Measurements from ENCODE around the gene CNNM1.

DNA sequence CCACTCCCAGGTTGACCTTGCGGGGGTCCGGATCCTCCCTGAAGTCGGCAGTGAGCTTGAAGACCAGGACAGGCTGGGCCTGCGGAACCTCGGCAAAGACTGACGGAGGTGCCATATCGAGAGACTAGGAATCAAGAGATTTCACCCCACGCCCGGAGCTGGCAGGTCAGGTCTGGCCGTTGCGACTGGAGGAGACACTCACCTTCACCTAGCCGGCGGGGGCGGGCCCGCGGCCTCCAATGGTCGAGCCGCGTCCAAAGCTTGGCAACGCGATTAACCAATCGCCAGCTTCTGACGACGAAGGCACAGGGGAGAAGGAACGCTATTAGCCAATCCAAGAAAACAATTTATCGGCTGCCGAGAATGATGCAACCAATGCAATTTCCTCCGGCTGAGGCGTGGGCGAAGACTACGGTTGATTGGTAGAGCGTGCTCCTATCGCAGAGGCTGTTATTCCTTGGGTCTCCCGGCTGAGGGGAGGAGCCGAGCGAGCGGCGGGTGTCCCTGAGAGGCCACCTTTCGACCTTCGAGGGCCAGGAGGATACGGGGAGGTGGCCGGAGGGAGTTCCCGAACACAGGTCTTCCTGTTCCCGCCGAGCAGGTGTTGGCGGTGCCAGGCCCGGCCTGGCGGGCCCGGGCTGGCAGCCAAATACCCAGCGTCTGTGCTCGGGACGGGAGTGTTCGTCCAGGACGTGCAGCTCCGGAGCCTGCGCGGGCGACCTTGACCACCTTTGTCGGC, 101.5 kb downstream of the CNNM1 start, which contains the start of gene GOT1:
- TF ChIP-seq MYC (IDR thresholded peaks at IDR 0.05; ENCODE audit: low read depth, low read length) (peak; percentile 81), MYC (CRISPR knock-in tag; IDR thresholded peaks at IDR 0.05; ENCODE audit: borderline replicate concordance, low read depth) (no peak), EP300 (IDR thresholded peaks at IDR 0.05; ENCODE audit: low read length) (peak; percentile 65), CHCHD3 (CRISPR knock-in tag; IDR thresholded peaks at IDR 0.05) (no peak), BCOR (IDR thresholded peaks at IDR 0.05) (no peak), SMAD1 (IDR thresholded peaks at IDR 0.05; ENCODE audit: low read depth, low read length, partially characterized antibody) (no peak), TRIM24 (IDR thresholded peaks at IDR 0.05) (peak in 1 of 2 experiments; percentile 59; a peak in 1 of 4 replicates), POLR2AphosphoS2 (IDR thresholded peaks at IDR 0.05; ENCODE audit: low read length) (no peak; the same call in 1 of the 2 replicates), BRCA1 (IDR thresholded peaks at IDR 0.05) (no peak), BRCA1 (CRISPR knock-in tag; IDR thresholded peaks at IDR 0.05) (no peak), CBX2 (IDR thresholded peaks at IDR 0.05; ENCODE audit: insufficient read depth, low read length, poor library complexity, severe bottlenecking) (no peak), KDM4B (IDR thresholded peaks at IDR 0.05; ENCODE audit: borderline replicate concordance in 2 of 2, low read depth in 1 of 2) (no peak), MAFG (tag; conservative IDR thresholded peaks at IDR 0.05) (no peak), SETDB1 (IDR thresholded peaks at IDR 0.05; ENCODE audit: low read length) (no peak), NR2F6 (CRISPR knock-in tag; IDR thresholded peaks at IDR 0.05) (no peak)
